HG02642 (cell line): ENCODE data around the gene SART3.
"Not testable (repeated sequence)": the region's sequence is repeated elsewhere in the genome, so short reads cannot be mapped to it uniquely, and the experiment has no call there.

ENCODE experiments used
- ATAC-seq: cut with Tn5 transposase; IDR thresholded peaks from one replicate; pipeline ENCODE4 v1.9.1; 2021; ENCODE audit warnings: mild to moderate bottlenecking; ENCODE audit not compliant: unreplicated experiment, poor library complexity

Gene SART3

GRCh38 chr12:108597559-108598471, 36.8 kb upstream of the SART3 start, which contains the start of gene TMEM119:
TMEM119 (minus strand) TSS chr12:108598084; CDS start chr12:108592383, 5,701 bp downstream.
- no peak for ATAC-seq

- no peak for ATAC-seq
These were observed 36.0 kb upstream of the SART3 start for GRCh38 chr12:108596854-108597558.

GRCh38 chr12:108595711-108596647, 35.0 kb upstream of the SART3 start:
- ATAC-seq = no peak

- no peak for ATAC-seq
These were observed 34.2 kb upstream of the SART3 start for GRCh38 chr12:108594960-108595710.

- ATAC-seq = no peak
These were observed 33.4 kb upstream of the SART3 start for GRCh38 chr12:108594323-108594903.

- ATAC-seq = no peak
These were observed 31.3 kb upstream of the SART3 start for GRCh38 chr12:108592033-108592909.

- no peak for ATAC-seq
These were observed 30.5 kb upstream of the SART3 start for GRCh38 chr12:108591267-108591980.

- ATAC-seq = not testable (repeated sequence)
These were observed 29.5 kb upstream of the SART3 start for GRCh38 chr12:108590463-108590862.

GRCh38 chr12:108589840-108590229, 28.9 kb upstream of the SART3 start:
- ATAC-seq = no peak

- ATAC-seq = no peak
These were observed 28.3 kb upstream of the SART3 start for GRCh38 chr12:108589028-108589839.

GRCh38 chr12:108587826-108588225, 26.9 kb upstream of the SART3 start:
- no peak for ATAC-seq

GRCh38 chr12:108586306-108586705, 25.3 kb upstream of the SART3 start:
- ATAC-seq = no peak

GRCh38 chr12:108585864-108586263, 24.9 kb upstream of the SART3 start:
- no peak for ATAC-seq

- no peak for ATAC-seq
These were observed 23.6 kb upstream of the SART3 start for GRCh38 chr12:108584456-108585065.

GRCh38 chr12:108583991-108584390, 23.0 kb upstream of the SART3 start:
- ATAC-seq = no peak

- no peak for ATAC-seq
These were observed 22.2 kb upstream of the SART3 start for GRCh38 chr12:108582978-108583770.
